ENCODE results near the gene USP17L22.
"Not testable (repeated sequence)": the region's sequence is repeated elsewhere in the genome, so short reads cannot be mapped to it uniquely, and the experiment has no call there.

GRCh38 chr4:9234085-9234484 lies 33.3 kb upstream of the USP17L22 start, which contains the start of gene USP17L15:
- TF ChIP-seq CTCF (conservative IDR thresholded peaks at IDR 0.05; ENCODE audit: low read depth, low read length); EZH2 (IDR thresholded peaks at IDR 0.05; ENCODE audit: borderline replicate concordance, low read depth, low read length, poor library complexity, severe bottlenecking): not testable (repeated sequence)

All from A673 (cell line).